HEK293 (cell line): ENCODE measurements around the gene ERLEC1.

Experiments
- KLF10 ChIP-seq: fragments of 450-650 bp; IDR thresholded peaks from 2 replicates; pipeline ENCODE4 v1.5.1; 2018; ENCODE audit warnings: missing biosample characterization, mild to moderate bottlenecking, missing genetic modification characterization
- KLF16 ChIP-seq: fragments of 450-650 bp; formaldehyde crosslinking; IDR thresholded peaks from 2 replicates; pipeline ENCODE4 v1.5.1; 2017; ENCODE audit warnings: missing biosample characterization, missing genetic modification characterization
- SP7 ChIP-seq: fragments of 450-650 bp; formaldehyde crosslinking; IDR thresholded peaks from 2 replicates; pipeline ENCODE4 v1.5.1; 2016; ENCODE audit warnings: missing biosample characterization, missing genetic modification characterization
- ZBTB48 ChIP-seq: fragments of 450-650 bp; formaldehyde crosslinking; IDR thresholded peaks from 2 replicates; pipeline ENCODE4 v1.5.1; 2016; ENCODE audit warnings: missing biosample characterization, missing genetic modification characterization
- ZNF10 ChIP-seq: fragments of 450-650 bp; formaldehyde crosslinking; IDR thresholded peaks from 2 replicates; pipeline ENCODE4 v1.5.1; 2017; ENCODE audit warnings: missing biosample characterization, missing genetic modification characterization
- ZNF140 ChIP-seq: fragments of 450-650 bp; formaldehyde crosslinking; IDR thresholded peaks from 2 replicates; pipeline ENCODE4 v1.5.1; 2016; ENCODE audit warnings: missing biosample characterization, missing genetic modification characterization
- ZNF324 ChIP-seq: fragments of 450-650 bp; formaldehyde crosslinking; IDR thresholded peaks from 2 replicates; pipeline ENCODE4 v1.5.1; 2016; ENCODE audit warnings: missing biosample characterization, missing genetic modification characterization
- ZNF530 ChIP-seq: fragments of 450-650 bp; formaldehyde crosslinking; IDR thresholded peaks from 2 replicates; pipeline ENCODE4 v1.5.1; 2016; ENCODE audit warnings: low read depth, missing biosample characterization, missing genetic modification characterization
- ZNF785 ChIP-seq: fragments of 450-650 bp; formaldehyde crosslinking; IDR thresholded peaks from 2 replicates; pipeline ENCODE4 v1.5.1; 2016; ENCODE audit warnings: missing biosample characterization, missing genetic modification characterization
- TF ChIP-seq, protein P1 (sequence below): fragments of 450-650 bp; formaldehyde crosslinking; IDR thresholded peaks from 2 replicates; pipeline ENCODE4 v1.5.1; 2016; ENCODE audit warnings: missing biosample characterization, missing genetic modification characterization

DNA sequence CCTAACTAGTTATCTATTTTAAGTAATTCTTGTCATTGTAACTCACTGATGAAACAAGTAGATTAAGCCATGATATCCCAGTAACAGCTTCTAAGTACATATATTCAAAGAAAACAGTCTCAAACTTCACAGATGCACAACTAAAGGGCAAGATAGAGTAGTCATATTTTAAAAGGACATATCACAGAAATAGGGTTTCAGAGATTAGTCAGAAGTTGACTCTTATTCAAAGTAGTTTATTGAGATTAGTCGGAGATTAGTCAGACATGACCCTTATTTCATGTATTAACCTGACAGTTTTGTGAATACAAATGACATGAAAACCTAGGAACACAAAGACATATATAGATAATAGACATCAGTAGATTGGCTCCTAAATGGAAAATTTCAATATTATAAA, 35.1 kb upstream of the ERLEC1 start:
- TF ChIP-seq, protein P1, sequence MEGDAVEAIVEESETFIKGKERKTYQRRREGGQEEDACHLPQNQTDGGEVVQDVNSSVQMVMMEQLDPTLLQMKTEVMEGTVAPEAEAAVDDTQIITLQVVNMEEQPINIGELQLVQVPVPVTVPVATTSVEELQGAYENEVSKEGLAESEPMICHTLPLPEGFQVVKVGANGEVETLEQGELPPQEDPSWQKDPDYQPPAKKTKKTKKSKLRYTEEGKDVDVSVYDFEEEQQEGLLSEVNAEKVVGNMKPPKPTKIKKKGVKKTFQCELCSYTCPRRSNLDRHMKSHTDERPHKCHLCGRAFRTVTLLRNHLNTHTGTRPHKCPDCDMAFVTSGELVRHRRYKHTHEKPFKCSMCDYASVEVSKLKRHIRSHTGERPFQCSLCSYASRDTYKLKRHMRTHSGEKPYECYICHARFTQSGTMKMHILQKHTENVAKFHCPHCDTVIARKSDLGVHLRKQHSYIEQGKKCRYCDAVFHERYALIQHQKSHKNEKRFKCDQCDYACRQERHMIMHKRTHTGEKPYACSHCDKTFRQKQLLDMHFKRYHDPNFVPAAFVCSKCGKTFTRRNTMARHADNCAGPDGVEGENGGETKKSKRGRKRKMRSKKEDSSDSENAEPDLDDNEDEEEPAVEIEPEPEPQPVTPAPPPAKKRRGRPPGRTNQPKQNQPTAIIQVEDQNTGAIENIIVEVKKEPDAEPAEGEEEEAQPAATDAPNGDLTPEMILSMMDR = no peak
- TF ChIP-seq SP7 (tag by site-specific recombination) (no peak), ZNF140 (tag by site-specific recombination) (no peak), ZNF785 (tag by site-specific recombination) (no peak), ZNF530 (tag by site-specific recombination) (no peak), ZNF324 (tag by site-specific recombination) (no peak), KLF10 (no peak), ZBTB48 (no peak), KLF16 (tag by site-specific recombination) (no peak), ZNF10 (no peak)
